ENCODE measurements around the gene TXNL4A.

Gene TXNL4A

GRCh38 chr18:79975043-79975442, 13.3 kb downstream of the TXNL4A start:
- TF ChIP-seq, protein P1, sequence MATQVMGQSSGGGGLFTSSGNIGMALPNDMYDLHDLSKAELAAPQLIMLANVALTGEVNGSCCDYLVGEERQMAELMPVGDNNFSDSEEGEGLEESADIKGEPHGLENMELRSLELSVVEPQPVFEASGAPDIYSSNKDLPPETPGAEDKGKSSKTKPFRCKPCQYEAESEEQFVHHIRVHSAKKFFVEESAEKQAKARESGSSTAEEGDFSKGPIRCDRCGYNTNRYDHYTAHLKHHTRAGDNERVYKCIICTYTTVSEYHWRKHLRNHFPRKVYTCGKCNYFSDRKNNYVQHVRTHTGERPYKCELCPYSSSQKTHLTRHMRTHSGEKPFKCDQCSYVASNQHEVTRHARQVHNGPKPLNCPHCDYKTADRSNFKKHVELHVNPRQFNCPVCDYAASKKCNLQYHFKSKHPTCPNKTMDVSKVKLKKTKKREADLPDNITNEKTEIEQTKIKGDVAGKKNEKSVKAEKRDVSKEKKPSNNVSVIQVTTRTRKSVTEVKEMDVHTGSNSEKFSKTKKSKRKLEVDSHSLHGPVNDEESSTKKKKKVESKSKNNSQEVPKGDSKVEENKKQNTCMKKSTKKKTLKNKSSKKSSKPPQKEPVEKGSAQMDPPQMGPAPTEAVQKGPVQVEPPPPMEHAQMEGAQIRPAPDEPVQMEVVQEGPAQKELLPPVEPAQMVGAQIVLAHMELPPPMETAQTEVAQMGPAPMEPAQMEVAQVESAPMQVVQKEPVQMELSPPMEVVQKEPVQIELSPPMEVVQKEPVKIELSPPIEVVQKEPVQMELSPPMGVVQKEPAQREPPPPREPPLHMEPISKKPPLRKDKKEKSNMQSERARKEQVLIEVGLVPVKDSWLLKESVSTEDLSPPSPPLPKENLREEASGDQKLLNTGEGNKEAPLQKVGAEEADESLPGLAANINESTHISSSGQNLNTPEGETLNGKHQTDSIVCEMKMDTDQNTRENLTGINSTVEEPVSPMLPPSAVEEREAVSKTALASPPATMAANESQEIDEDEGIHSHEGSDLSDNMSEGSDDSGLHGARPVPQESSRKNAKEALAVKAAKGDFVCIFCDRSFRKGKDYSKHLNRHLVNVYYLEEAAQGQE (IDR thresholded peaks at IDR 0.05; ENCODE audit: insufficient read depth in 1 of 2, low read depth in 2 of 2, low read length in 2 of 2): no peak
- TF ChIP-seq SIN3A (IDR thresholded peaks at IDR 0.05; ENCODE audit: borderline replicate concordance, insufficient read depth, low read length) (no peak), FOXP2 (optimal IDR thresholded peaks at IDR 0.05; ENCODE audit: borderline replicate concordance, extremely low read depth, extremely low read length, insufficient read depth) (no peak), TAF1 (IDR thresholded peaks at IDR 0.05; ENCODE audit: borderline replicate concordance, insufficient read depth, low read length) (no peak), POLR2AphosphoS5 (IDR thresholded peaks at IDR 0.05; ENCODE audit: low read depth, low read length) (no peak)

GRCh38 chr18:79974025-79974654, 14.2 kb downstream of the TXNL4A start:
- no peak for TF ChIP-seq TAF1 (IDR thresholded peaks at IDR 0.05; ENCODE audit: borderline replicate concordance, insufficient read depth, low read length)
- TF ChIP-seq FOXP2 (optimal IDR thresholded peaks at IDR 0.05; ENCODE audit: borderline replicate concordance, extremely low read depth, extremely low read length, insufficient read depth): no peak
- TF ChIP-seq, protein P1 (IDR thresholded peaks at IDR 0.05; ENCODE audit: insufficient read depth in 1 of 2, low read depth in 2 of 2, low read length in 2 of 2): no peak
- no peak for TF ChIP-seq SIN3A (IDR thresholded peaks at IDR 0.05; ENCODE audit: borderline replicate concordance, insufficient read depth, low read length)
- TF ChIP-seq POLR2AphosphoS5 (IDR thresholded peaks at IDR 0.05; ENCODE audit: low read depth, low read length): no peak

- TF ChIP-seq POLR2AphosphoS5 (IDR thresholded peaks at IDR 0.05; ENCODE audit: low read depth, low read length) (no peak), SIN3A (IDR thresholded peaks at IDR 0.05; ENCODE audit: borderline replicate concordance, insufficient read depth, low read length) (no peak), FOXP2 (optimal IDR thresholded peaks at IDR 0.05; ENCODE audit: borderline replicate concordance, extremely low read depth, extremely low read length, insufficient read depth) (no peak), TAF1 (IDR thresholded peaks at IDR 0.05; ENCODE audit: borderline replicate concordance, insufficient read depth, low read length) (no peak)
- TF ChIP-seq, protein P1 (IDR thresholded peaks at IDR 0.05; ENCODE audit: insufficient read depth in 1 of 2, low read depth in 2 of 2, low read length in 2 of 2): no peak
These were observed 14.8 kb downstream of the TXNL4A start for GRCh38 chr18:79973517-79973916.

GRCh38 chr18:79972720-79973119, 15.6 kb downstream of the TXNL4A start:
- TF ChIP-seq TAF1 (IDR thresholded peaks at IDR 0.05; ENCODE audit: borderline replicate concordance, insufficient read depth, low read length): no peak
- TF ChIP-seq, protein P1 (IDR thresholded peaks at IDR 0.05; ENCODE audit: insufficient read depth in 1 of 2, low read depth in 2 of 2, low read length in 2 of 2): no peak
- TF ChIP-seq SIN3A (IDR thresholded peaks at IDR 0.05; ENCODE audit: borderline replicate concordance, insufficient read depth, low read length): no peak
- TF ChIP-seq FOXP2 (optimal IDR thresholded peaks at IDR 0.05; ENCODE audit: borderline replicate concordance, extremely low read depth, extremely low read length, insufficient read depth): no peak
- no peak for TF ChIP-seq POLR2AphosphoS5 (IDR thresholded peaks at IDR 0.05; ENCODE audit: low read depth, low read length)

Measured in PFSK-1 (cell line).